Osteoblast (primary cell): ENCODE data around the gene NDFIP2. TPM values are rescaled to one million over a fixed set of nuclear protein-coding genes. Genes with fewer than 3 reads are reported as not detected.
"Not testable (repeated sequence)": the region's sequence is repeated elsewhere in the genome, so short reads cannot be mapped to it uniquely, and the experiment has no call there.

Source experiments
- DNase-seq: peaks from one replicate; pipeline ENCODE4 v3.0.0; 2011; ENCODE audit warnings: low spot score, mixed read lengths; ENCODE audit not compliant: insufficient read length; ENCODE audit errors: missing footprints
- H2AFZ ChIP-seq: 2 replicates; pipeline ENCODE4 v1.6.0; 2011; ENCODE audit warnings: mild to moderate bottlenecking, low read length
- H3K27ac ChIP-seq: 2 replicates; pipeline ENCODE4 v1.5.1; 2011; ENCODE audit warnings: mild to moderate bottlenecking, low read depth, low read length, moderate library complexity
- H3K27me3 ChIP-seq: 2 replicates; pipeline ENCODE4 v1.6.0; 2012; ENCODE audit warnings: mild to moderate bottlenecking, control low read depth, inconsistent platforms, low read length, moderate library complexity; ENCODE audit not compliant: insufficient read depth
- H3K36me3 ChIP-seq: 2 replicates; pipeline ENCODE4 v1.5.1; 2011; ENCODE audit warnings: mild to moderate bottlenecking, low read length, control low read depth, moderate library complexity; ENCODE audit not compliant: insufficient read depth
- H3K4me1 ChIP-seq: 2 replicates; pipeline ENCODE4 v1.5.1; 2011; ENCODE audit warnings: mild to moderate bottlenecking, low read length, control low read depth, moderate library complexity; ENCODE audit not compliant: insufficient read depth
- H3K4me2 ChIP-seq: 2 replicates; pipeline ENCODE4 v1.6.0; 2011; ENCODE audit warnings: mild to moderate bottlenecking, low read length; ENCODE audit not compliant: insufficient read depth
- H3K4me3 ChIP-seq: fragments of 200-600 bp; sonication (generic); 3 replicates; pipeline ENCODE4 v1.5.1; 2012; ENCODE audit warnings: mild to moderate bottlenecking, low read length, inconsistent platforms; ENCODE audit not compliant: insufficient read depth
- H3K79me2 ChIP-seq: 2 replicates; pipeline ENCODE4 v1.6.0; 2012; ENCODE audit warnings: mild to moderate bottlenecking, low read length, control low read depth, inconsistent platforms; ENCODE audit not compliant: insufficient read depth
- H3K9me3 ChIP-seq: 2 replicates; pipeline ENCODE4 v1.5.1; 2011; ENCODE audit warnings: low read depth, low read length, control low read depth
- H4K20me1 ChIP-seq: 2 replicates; pipeline ENCODE4 v1.6.0; 2012; ENCODE audit warnings: mild to moderate bottlenecking, low read length, control low read depth; ENCODE audit not compliant: insufficient read depth
- CTCF ChIP-seq: IDR thresholded peaks from 2 replicates; pipeline ENCODE4 v1.5.1; 2011; ENCODE audit warnings: mild to moderate bottlenecking, low read depth, low read length, moderate library complexity; ENCODE audit errors: extremely low read depth
- total RNA-seq: library from RNA; depleted of rRNA; stranded (reverse); fragments of >200 nt; gene quantifications from 2 replicates; pipeline ENCODE4 v1.2.3, GENCODE V29; 2012

Gene NDFIP2
- total RNA-seq, 1 donor: 56.5 TPM

GRCh38 chr13:79566118-79566517 lies 85.2 kb downstream of the NDFIP2 start:
- no peaks in the 10 kb centered on the region for H3K9me3 ChIP-seq
- no peaks in the 10 kb centered on the region for H3K4me1 ChIP-seq
- no peak overlapping the region for H2AFZ ChIP-seq
- H3K79me2 ChIP-seq: no peaks in the 10 kb centered on the region
- no peak overlapping the region for H3K4me3 ChIP-seq
- no peak overlapping the region for H3K27ac ChIP-seq
- no peaks in the 10 kb centered on the region for H3K36me3 ChIP-seq
- no peak overlapping the region for H3K4me2 ChIP-seq
- TF ChIP-seq CTCF: no peak
- no peaks in the 10 kb centered on the region for H4K20me1 ChIP-seq
- no peak for DNase-seq
- H3K27me3 ChIP-seq: no peaks in the 10 kb centered on the region

GRCh38 chr13:79571147-79571546 lies 90.2 kb downstream of the NDFIP2 start:
- no peaks in the 10 kb centered on the region for H3K4me1 ChIP-seq
- H3K4me3 ChIP-seq: no peak overlapping the region
- no peaks in the 10 kb centered on the region for H3K36me3 ChIP-seq
- no peaks in the 10 kb centered on the region for H3K79me2 ChIP-seq
- H3K4me2 ChIP-seq: no peak overlapping the region
- no peaks in the 10 kb centered on the region for H3K9me3 ChIP-seq
- H4K20me1 ChIP-seq: no peaks in the 10 kb centered on the region
- no peak overlapping the region for H2AFZ ChIP-seq
- H3K27me3 ChIP-seq: no peaks in the 10 kb centered on the region
- TF ChIP-seq CTCF: no peak
- no peak for DNase-seq
- H3K27ac ChIP-seq: no peak overlapping the region

- not testable (repeated sequence) for H3K9me3 ChIP-seq, H2AFZ ChIP-seq, H3K4me2 ChIP-seq, H3K27ac ChIP-seq, H3K27me3 ChIP-seq, H4K20me1 ChIP-seq, H3K79me2 ChIP-seq, H3K4me3 ChIP-seq, H3K4me1 ChIP-seq, DNase-seq, H3K36me3 ChIP-seq
Observed at GRCh38 chr13:79573892-79574291, 92.9 kb downstream of the NDFIP2 start.

GRCh38 chr13:79581870-79582315 lies 100.9 kb downstream of the NDFIP2 start:
- TF ChIP-seq CTCF: no peak
- H3K4me1 ChIP-seq: no peaks in the 10 kb centered on the region
- no peaks in the 10 kb centered on the region for H3K27me3 ChIP-seq
- no peak overlapping the region for H3K4me2 ChIP-seq
- no peak overlapping the region for H2AFZ ChIP-seq
- H3K27ac ChIP-seq: no peak overlapping the region
- no peak overlapping the region for H3K4me3 ChIP-seq
- DNase-seq: no peak
- H3K36me3 ChIP-seq: no peaks in the 10 kb centered on the region
- H3K79me2 ChIP-seq: no peaks in the 10 kb centered on the region
- no peaks in the 10 kb centered on the region for H4K20me1 ChIP-seq
- H3K9me3 ChIP-seq: no peaks in the 10 kb centered on the region

GRCh38 chr13:79582896-79583295 lies 101.9 kb downstream of the NDFIP2 start:
- Histone ChIP-seq H3K27ac (no peak overlapping the region), H2AFZ (no peak overlapping the region), H3K27me3 (no peaks in the 10 kb centered on the region), H3K4me1 (no peaks in the 10 kb centered on the region), H3K36me3 (no peaks in the 10 kb centered on the region), H3K4me2 (no peak overlapping the region), H3K4me3 (no peak overlapping the region), H4K20me1 (no peaks in the 10 kb centered on the region), H3K79me2 (no peaks in the 10 kb centered on the region), H3K9me3 (no peaks in the 10 kb centered on the region)
- TF ChIP-seq CTCF: no peak
- no peak for DNase-seq
